ENCODE results near the gene MYL6.
"Not testable (repeated sequence)": the region's sequence is repeated elsewhere in the genome, so short reads cannot be mapped to it uniquely, and the experiment has no call there.

The MYL6 gene

GRCh38 chr12:56189918-56190694 lies 31.9 kb downstream of the MYL6 start:
- no peak for TF ChIP-seq JUND (IDR thresholded peaks at IDR 0.05; ENCODE audit: low read depth)
- in situ Hi-C loops (cut with HindIII; ENCODE audit: low pct_unique_long_range_greater_than_20kb, low sequenced_read_pairs) = no loop called here

GRCh38 chr12:56190695-56191155 lies 32.6 kb downstream of the MYL6 start:
- no peak for TF ChIP-seq JUND (IDR thresholded peaks at IDR 0.05; ENCODE audit: low read depth)
- in situ Hi-C loops (cut with HindIII; ENCODE audit: low pct_unique_long_range_greater_than_20kb, low sequenced_read_pairs) = no loop called here
- DNase-seq (ENCODE audit: low read depth in 1 of 2, low spot score in 1 of 2) = no peak

More at GRCh38 chr12:56189918-56190694, 31.9 kb downstream of the MYL6 start:
- peak; percentile 45 to 90 for DNase-seq (ENCODE audit: low read depth in 1 of 2, low spot score in 1 of 2)

DNA sequence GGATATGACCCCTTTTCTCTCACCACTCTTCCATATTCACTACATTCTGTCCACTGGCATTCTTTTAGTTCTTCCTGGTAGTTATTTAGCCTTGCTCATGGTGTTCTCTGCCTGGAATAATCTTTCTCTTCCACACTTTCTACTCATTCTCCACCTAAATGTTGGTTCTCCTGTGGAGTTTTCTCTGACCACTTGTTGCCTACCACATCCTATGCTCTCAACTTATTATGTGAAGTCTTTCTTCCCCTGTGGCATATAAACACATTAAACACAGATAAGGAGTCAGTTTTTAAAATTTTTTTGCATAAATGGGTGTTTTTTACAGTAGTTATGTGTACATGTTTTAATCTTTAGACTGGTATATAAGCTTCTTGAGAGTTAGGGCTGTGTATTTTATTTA lies 34.4 kb downstream of the MYL6 start:
- in situ Hi-C loops (cut with HindIII; ENCODE audit: low pct_unique_long_range_greater_than_20kb, low sequenced_read_pairs) = no loop called here
- DNase-seq (ENCODE audit: low read depth in 1 of 2, low spot score in 1 of 2) = no peak
- no peak for TF ChIP-seq JUND (IDR thresholded peaks at IDR 0.05; ENCODE audit: low read depth)

DNA sequence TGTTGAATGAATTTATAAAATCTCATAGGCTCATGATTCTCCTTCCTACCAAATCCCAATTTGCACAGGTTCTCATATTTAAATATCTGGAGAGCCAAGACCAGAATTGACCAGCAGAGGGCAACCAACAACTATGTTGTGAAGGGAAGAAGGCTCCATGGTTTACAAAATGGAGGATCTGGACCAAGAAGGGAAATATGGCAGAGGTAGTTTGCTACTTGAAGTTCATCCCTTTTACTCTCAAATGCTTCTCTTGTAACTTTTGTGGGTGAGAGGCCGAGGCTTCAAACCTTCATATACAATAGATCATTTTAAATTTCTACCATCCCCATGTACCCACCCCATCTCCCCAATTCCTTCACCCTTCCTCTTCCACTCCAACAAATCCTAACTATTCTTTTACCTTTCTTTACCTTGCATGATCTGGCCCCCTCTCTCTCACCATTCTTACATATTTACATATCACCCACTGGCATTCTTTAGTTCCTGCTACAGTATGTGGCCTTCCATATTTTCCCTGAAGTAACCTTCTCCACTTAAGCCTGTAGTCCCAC lies 34.9 kb downstream of the MYL6 start:
- in situ Hi-C loops (cut with HindIII; ENCODE audit: low pct_unique_long_range_greater_than_20kb, low sequenced_read_pairs) = no loop called here
- TF ChIP-seq JUND (IDR thresholded peaks at IDR 0.05; ENCODE audit: low read depth) = no peak
- DNase-seq (ENCODE audit: low read depth in 1 of 2, low spot score in 1 of 2) = peak; percentile 68 to 93

- in situ Hi-C loops (cut with HindIII; ENCODE audit: low pct_unique_long_range_greater_than_20kb, low sequenced_read_pairs); DNase-seq (ENCODE audit: low read depth in 1 of 2, low spot score in 1 of 2): not testable (repeated sequence)
Observed at GRCh38 chr12:56196818-56197550, 38.8 kb downstream of the MYL6 start.

DNA sequence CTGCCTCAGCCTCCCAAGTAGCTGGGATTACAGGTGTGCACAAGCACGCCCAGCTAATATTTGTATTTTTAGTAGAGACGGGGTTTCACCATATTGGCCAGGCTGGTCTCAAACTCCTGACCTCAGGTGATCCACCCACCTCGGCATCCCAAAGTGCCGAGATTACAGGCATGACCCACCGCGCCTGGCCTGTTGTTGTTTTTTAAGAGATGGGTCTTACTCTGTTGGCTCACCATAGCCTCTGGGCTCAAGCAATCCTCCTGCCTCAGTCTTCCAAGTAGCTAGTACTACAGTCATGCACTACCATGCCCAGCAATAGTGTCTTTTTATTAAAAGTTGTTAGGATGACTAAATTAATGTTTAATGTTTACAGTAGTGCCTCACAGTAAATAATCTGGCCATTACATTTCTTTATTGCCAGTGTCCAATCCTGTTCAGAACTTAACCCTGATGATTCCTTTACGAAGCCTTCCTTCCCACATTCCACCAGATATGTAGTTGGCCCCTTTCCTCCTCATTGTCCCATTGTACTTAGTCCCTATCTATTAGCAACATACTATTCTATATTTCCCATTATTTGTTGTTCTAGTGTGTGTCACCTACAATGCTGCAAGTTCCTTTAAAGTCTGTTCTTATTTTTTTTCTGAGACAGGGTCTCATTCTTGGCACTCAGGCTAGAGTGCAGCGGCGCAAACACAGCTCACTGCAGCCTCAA lies 39.9 kb downstream of the MYL6 start:
- DNase-seq (ENCODE audit: low read depth in 1 of 2, low spot score in 1 of 2) = no peak
- TF ChIP-seq JUND (IDR thresholded peaks at IDR 0.05; ENCODE audit: low read depth) = no peak
- in situ Hi-C loops (cut with HindIII; ENCODE audit: low pct_unique_long_range_greater_than_20kb, low sequenced_read_pairs) = no loop called here

GRCh38 chr12:56198836-56199235 lies 40.7 kb downstream of the MYL6 start:
- DNase-seq (ENCODE audit: low read depth in 1 of 2, low spot score in 1 of 2) = no peak
- in situ Hi-C loops (cut with HindIII; ENCODE audit: low pct_unique_long_range_greater_than_20kb, low sequenced_read_pairs) = no loop called here
- TF ChIP-seq JUND (IDR thresholded peaks at IDR 0.05; ENCODE audit: low read depth) = no peak

DNA sequence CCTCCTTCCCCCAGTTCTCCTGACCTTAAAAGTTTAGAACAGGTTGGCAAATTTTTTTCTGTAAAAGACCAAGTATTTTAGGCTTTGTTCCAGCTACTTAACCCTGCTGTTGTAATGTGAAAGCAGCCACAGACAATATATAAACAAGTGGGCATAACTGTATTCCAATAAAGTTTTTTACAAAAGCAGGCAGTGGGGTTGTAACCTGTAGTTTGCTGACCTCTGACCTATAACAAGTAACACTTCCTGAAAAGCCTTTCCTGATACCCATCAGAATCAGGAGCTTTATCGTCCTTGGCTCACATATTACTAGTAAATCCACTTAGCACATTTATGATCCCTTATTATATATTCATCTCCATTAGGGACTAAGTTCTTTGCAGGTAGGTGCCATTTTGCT lies 44.2 kb downstream of the MYL6 start:
- no peak for TF ChIP-seq JUND (IDR thresholded peaks at IDR 0.05; ENCODE audit: low read depth)
- DNase-seq (ENCODE audit: low read depth in 1 of 2, low spot score in 1 of 2) = no peak
- in situ Hi-C loops (cut with HindIII; ENCODE audit: low pct_unique_long_range_greater_than_20kb, low sequenced_read_pairs) = no loop called here

- in situ Hi-C loops (cut with HindIII; ENCODE audit: low pct_unique_long_range_greater_than_20kb, low sequenced_read_pairs) = no loop called here
- DNase-seq (ENCODE audit: low read depth in 1 of 2, low spot score in 1 of 2) = no peak
- TF ChIP-seq JUND (IDR thresholded peaks at IDR 0.05; ENCODE audit: low read depth) = no peak
Observed at GRCh38 chr12:56202838-56203237, 44.7 kb downstream of the MYL6 start.

DNA sequence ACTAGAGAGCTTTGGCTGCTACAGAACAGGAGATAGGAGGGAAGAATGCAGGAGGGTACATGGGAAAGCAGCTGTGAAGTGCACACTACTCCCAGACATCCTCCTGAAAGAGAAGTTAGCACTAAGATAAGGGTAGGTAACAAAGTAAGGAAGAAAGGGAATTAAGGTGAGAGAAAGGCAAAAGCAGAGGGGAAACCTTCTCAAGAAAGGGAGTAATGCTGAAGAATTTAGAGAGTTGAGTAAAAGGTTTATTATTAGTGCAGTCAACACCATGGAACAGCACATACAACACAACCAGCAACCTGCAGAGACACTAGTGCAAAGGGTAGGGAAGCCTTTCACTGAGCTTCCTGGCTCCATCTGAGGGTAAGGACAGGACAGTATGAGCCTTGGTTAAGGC lies 46.1 kb downstream of the MYL6 start:
- no peak for TF ChIP-seq JUND (IDR thresholded peaks at IDR 0.05; ENCODE audit: low read depth)
- in situ Hi-C loops (cut with HindIII; ENCODE audit: low pct_unique_long_range_greater_than_20kb, low sequenced_read_pairs) = no loop called here
- no peak for DNase-seq (ENCODE audit: low read depth in 1 of 2, low spot score in 1 of 2)

DNA sequence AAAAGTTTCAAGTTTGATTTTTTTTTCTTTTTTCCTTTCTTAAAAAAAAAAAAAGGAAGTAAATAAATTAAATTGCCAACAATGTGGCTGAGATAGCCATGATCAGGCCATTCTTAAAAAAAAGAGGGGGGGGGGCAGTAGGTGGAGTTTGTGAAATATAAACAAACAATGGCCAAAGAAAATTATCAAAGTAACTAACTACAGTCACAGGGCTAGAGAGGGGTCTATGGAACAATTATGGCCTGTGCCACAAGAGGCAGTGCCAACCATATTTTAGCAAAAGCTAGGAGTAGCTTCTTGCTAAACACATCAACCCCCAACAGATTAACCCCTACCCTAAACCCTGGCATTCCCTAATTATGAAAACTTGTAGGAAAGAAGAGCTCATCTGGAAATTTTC lies 47.3 kb downstream of the MYL6 start:
- in situ Hi-C loops (cut with HindIII; ENCODE audit: low pct_unique_long_range_greater_than_20kb, low sequenced_read_pairs) = no loop called here
- no peak for DNase-seq (ENCODE audit: low read depth in 1 of 2, low spot score in 1 of 2)
- no peak for TF ChIP-seq JUND (IDR thresholded peaks at IDR 0.05; ENCODE audit: low read depth)

DNA sequence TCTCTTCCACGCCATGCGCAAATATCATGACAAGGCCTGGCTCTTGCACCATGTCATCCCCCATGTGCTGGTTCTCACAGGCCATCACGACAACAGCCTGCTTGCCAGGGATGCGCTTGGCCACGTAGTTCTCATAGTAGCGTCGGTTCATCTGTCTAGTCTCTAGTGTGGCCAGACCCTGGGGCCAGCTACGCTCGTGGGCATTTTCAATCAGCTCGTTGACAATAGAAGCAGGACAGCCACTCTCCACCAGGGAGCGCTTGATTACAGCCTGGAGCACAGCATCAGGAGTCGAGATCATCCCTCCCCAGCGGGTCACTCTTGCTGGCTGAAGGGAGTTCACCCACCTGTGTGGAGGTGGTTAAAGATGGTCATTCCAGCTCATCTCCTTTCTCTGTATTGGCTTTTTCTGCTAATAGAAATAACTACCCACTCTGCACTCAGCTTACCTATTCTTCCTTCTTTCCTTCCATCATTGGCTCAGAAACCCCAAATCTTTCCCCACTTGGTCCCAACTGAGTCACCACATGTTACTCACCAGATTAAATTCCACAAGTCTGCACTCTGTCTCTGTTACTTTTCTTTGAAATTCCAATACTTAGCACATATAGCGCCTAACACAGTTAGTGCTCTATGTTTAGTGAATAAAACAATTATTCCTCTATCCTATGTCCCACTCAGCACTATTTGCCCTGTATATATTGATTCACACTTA lies 48.5 kb downstream of the MYL6 start:
- peak in 1 of 2 experiments; percentile 72 for DNase-seq (ENCODE audit: low read depth in 1 of 2, low spot score in 1 of 2)
- in situ Hi-C loops (cut with HindIII; ENCODE audit: low pct_unique_long_range_greater_than_20kb, low sequenced_read_pairs) = no loop called here
- TF ChIP-seq JUND (IDR thresholded peaks at IDR 0.05; ENCODE audit: low read depth) = no peak
